ENCODE results near the gene SAFB.
A peak's percentile ranks its signal among the peaks of the same experiment; 100 is the strongest.

Gene SAFB

DNA sequence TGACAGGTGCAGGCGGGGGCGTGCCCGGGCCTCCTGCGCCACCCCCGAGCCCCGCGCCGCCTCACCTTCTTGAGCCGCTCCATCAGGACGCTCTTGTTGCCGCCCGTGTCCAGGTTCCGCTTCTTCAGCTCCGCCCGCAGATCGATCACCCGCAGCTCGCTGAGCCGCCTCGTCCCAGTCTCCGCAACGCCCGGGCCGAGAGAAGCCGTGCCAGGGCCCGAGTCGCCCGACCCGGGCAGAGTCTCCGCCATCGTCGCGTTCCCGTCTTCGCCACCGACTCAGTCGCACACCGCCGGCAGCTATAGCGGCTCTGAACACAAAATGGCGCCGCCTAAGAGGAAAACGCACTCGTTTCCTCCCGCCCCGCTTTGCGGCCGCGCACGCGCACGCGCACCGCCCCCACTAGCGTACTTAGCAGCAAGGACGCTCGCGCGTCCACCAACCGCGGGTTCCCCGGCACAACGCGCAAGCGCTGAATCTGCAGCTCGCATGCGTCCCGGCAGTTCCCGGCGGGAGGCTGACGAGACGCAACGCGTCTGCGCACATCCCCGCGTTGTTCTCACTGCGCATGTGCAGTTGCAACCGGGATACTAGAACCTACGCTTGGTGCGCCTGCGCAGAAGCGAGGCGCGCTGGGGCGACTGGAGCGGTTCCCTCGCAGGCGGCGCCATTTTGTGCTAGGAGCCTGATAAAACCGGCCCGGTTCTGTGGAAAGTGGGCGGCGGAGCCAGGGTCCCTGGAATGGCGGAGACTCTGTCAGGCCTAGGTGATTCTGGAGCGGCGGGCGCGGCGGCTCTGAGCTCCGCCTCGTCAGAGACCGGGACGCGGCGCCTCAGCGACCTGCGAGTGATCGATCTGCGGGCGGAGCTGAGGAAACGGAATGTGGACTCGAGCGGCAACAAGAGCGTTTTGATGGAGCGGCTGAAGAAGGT is at the start of gene SAFB, which contains the start of gene SAFB2:
Gene SAFB (plus strand): TSS at position 619 of the 932 bp plus-strand sequence. CDS start 123 bp downstream, at position 742.
Gene SAFB2 (minus strand): TSS at position 312 of the 932 bp plus-strand sequence. CDS start 61 bp downstream, at position 251.
- Mint-ChIP-seq H3K36me3 (ENCODE audit: low read depth) (peaks cover 82% of the 10 kb centered on the region), H3K4me1 (ENCODE audit: low read depth) (peaks cover 77% of the 10 kb centered on the region), H3K9me3 (no peaks in the 10 kb centered on the region), H3K27me3 (no peaks in the 10 kb centered on the region), H3K4me3 (peak within 1 kb of the TSS; percentile 100), H3K27ac (peak within 1 kb of the TSS; percentile 100)

DNA sequence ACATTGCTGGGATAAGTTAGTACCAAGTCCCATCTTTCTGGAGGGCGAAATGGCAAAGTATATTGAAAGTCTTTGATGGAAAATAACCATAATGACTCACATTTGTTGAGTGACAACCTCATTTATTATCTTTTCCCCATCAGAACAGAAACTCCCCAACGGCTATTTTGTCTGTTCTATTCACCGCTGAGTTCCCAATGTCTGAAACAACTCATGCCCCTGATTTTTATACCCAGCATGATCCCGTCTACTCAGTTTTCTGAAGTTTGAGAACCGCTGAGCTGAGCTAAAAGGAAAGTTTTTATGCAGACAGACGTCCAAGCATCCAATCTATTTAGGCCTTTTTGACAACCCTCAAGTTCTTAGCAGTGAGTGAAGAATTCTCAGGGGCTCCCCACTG is 47.3 kb upstream of the SAFB start:
- H3K27me3 Mint-ChIP-seq, result no peaks in the 10 kb centered on the region
- no peak overlapping the region for H3K27ac Mint-ChIP-seq
- H3K9me3 Mint-ChIP-seq, result no peaks in the 10 kb centered on the region
- H3K4me3 Mint-ChIP-seq, result no peak overlapping the region
- peaks cover 3% of the 10 kb centered on the region for H3K4me1 Mint-ChIP-seq (ENCODE audit: low read depth)
- H3K36me3 Mint-ChIP-seq (ENCODE audit: low read depth), result no peaks in the 10 kb centered on the region

DNA sequence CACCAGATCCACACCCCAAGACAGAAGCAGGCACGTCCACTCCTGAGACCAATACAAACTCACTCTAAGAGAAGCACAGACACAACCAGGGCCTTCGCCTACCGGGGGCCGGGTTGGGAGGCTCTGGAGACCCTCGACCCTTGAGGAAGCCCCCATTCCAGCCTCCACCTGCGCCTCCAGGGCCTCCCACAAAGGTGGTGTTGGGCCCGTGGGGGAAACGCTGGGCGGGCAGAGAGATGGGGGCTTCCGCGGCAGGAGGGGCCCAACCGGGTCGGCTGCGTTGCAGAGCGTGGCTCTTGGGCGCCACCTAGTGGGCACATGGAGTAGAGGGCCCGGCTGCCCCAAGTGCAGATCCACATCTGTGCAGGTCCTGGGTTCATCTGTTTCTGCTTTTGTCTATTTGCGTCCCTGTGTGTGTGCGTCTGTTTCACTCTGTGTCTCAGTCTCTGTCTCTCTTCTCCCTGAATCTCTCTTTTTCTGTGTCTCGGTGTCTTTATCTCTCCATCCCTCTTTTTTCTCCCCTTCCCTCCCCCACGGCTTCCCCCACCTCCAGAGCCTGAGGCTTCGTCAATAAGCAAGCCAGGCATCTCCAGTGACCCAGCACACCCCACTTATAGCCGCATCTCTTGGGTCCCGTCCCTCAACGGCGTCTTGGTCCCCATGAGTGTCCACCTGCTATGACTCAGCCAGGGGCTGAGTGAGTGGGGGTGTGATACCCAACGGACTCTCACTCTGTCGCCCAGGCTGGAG is 44.6 kb upstream of the SAFB start:
- H3K4me3 Mint-ChIP-seq, result no peak overlapping the region
- H3K27me3 Mint-ChIP-seq, result no peaks in the 10 kb centered on the region
- H3K4me1 Mint-ChIP-seq (ENCODE audit: low read depth), result peaks cover 3% of the 10 kb centered on the region
- no peak overlapping the region for H3K27ac Mint-ChIP-seq
- H3K9me3 Mint-ChIP-seq, result no peaks in the 10 kb centered on the region
- H3K36me3 Mint-ChIP-seq (ENCODE audit: low read depth), result no peaks in the 10 kb centered on the region

DNA sequence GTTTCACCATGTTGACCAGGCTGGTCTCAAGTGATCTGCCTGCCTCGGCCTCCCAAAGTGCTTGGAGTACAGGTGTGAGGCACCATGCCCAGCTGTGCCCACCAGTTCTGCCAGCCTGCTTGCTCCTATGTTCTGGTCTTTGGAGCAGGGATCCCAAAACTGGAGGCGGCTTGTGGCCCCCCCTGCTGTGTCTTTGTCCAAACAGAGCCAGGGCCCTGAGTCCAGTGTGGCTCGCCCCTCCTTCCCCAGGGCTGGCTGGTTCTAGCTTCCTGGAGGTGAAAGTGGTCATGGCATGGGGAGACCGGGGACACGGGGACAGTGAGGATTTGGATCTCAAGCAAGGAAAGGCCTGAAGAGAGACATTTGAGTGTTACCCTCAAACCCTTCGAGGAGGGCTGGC is 43.6 kb upstream of the SAFB start:
- Mint-ChIP-seq H3K27ac (no peak overlapping the region), H3K27me3 (no peaks in the 10 kb centered on the region), H3K36me3 (ENCODE audit: low read depth) (peaks cover under 1% of the 10 kb centered on the region), H3K9me3 (no peaks in the 10 kb centered on the region), H3K4me1 (ENCODE audit: low read depth) (peaks cover 4% of the 10 kb centered on the region), H3K4me3 (no peak overlapping the region)

DNA sequence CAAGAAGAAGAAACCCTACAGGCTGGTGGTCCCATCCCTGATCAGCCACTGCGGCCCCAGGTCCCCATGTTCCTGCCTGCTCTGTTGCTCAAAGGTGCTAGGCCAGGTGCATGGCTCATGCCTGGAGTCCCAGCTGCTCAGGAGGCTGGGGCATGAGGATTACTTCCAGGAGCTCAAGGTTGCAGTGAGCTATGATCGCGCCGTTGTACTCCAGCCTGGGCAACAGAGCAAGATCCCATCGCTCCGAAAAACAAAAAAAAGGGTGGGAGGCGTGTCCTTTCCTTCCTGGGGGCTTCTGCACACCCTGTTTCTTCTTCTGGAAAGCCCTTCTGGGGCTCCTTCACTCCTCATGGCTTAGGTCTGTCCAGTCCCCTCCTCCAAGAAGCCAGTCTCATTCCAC is 43.2 kb upstream of the SAFB start:
- H3K27me3 Mint-ChIP-seq, result no peaks in the 10 kb centered on the region
- no peak overlapping the region for H3K27ac Mint-ChIP-seq
- H3K4me1 Mint-ChIP-seq (ENCODE audit: low read depth), result peaks cover 8% of the 10 kb centered on the region
- H3K36me3 Mint-ChIP-seq (ENCODE audit: low read depth), result peaks cover 3% of the 10 kb centered on the region
- H3K9me3 Mint-ChIP-seq, result no peaks in the 10 kb centered on the region
- H3K4me3 Mint-ChIP-seq, result no peak overlapping the region

DNA sequence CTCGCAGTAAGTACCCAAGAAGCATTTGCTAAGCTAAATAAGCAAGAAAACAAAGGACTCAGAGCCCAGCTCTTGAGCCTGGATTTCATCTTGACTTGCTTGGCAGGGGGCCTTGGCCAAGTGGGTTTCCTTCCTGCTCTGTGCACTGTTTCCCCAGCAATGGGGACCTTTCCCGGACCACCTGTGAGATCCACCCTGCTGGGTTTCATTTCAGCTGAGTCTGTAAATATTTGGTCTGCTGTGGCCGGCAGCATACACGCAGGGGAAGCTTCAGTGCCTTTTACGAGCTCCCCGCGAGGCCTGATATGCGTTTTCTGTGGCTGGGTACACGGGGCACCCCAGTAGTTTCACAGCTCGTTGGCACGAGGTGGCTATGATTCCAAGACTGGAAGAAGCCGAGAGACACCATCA is 42.7 kb upstream of the SAFB start:
- no peak overlapping the region for H3K27ac Mint-ChIP-seq
- peaks cover 8% of the 10 kb centered on the region for H3K4me1 Mint-ChIP-seq (ENCODE audit: low read depth)
- H3K4me3 Mint-ChIP-seq, result no peak overlapping the region

DNA sequence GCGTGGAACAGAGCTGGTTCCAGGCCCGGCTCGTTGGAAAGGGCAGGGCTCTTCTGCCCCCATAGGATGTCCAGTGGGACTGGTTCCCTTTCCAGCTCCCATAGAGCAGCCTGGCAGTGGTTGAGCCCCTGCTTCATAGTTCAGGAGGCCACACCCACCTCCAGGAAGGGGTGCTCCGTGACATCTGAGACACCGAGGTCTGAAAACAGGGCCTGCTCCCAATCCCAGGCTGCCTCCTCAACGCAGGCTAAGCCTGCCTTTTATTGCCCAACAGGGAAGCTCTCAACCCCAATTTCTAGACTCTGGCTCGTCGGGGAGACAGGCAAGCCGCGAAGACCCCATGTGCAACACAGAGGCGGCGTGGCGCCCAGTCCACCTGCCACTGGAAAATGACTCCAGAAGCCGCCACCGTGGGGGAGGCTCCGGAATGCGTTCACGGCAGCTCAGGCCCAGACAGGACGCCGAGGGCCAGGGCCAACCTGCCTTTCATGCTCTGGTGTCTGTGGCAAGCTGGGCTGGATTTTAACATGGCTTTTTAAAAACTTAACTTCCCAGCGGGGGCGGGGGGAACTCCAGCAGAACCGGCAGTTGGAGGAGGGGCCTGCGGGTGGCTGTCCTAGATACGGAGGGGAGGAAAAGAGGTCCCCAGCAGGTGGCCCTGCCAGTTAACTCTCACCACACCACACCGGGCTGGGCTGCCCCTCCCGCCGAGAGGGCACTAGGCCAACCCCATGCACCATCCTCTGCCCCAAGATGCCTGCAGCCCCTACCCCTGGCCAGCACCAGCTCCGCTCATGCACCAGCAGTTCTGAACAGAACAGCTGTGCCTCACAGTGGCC is 37.2 kb upstream of the SAFB start:
- Mint-ChIP-seq H3K4me1 (ENCODE audit: low read depth) (peaks cover 22% of the 10 kb centered on the region), H3K27ac (peak overlapping the region; percentile 61), H3K4me3 (no peak overlapping the region), H3K27me3 (no peaks in the 10 kb centered on the region), H3K36me3 (ENCODE audit: low read depth) (peaks cover 33% of the 10 kb centered on the region), H3K9me3 (no peaks in the 10 kb centered on the region)

More for the DNA sequence above, 42.7 kb upstream of the SAFB start:
- Mint-ChIP-seq H3K36me3 (ENCODE audit: low read depth) (peaks cover 3% of the 10 kb centered on the region), H3K27me3 (no peaks in the 10 kb centered on the region), H3K9me3 (no peaks in the 10 kb centered on the region)

DNA sequence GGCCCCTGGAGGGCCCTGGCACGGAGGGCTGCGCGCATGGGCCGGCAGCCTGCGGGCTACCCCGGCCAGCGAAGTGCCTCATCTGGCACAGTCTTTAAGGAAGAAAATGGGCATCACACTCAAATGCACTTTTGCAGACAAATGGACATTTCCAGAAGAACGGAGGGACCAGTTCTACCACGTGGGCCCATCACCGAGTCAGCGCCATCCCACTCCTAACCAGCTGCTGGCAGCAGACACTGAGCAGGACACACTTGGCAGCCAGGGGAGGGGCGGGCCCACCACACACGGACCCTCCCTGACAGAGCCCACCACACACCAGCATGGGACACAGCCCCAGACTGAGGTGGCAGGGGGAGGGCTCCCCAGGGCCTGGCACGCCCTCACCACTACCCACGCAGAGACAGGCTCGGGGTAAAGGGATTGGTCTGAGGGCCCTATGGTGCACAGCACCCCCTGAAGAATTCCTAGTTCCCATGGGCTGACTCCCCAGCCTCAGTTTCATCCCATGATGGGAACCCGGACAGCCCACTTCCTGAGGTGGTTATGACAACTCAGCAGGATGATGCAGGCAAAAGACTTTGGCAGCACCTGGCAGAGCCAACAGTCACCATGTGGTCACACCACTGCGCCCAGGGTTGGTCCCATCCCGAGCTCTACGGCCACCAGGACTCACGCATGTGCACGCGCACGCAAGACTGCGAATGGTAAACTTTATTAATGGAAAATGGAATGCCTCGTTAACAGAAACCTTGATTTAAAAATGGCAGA is 36.4 kb upstream of the SAFB start:
- H3K9me3 Mint-ChIP-seq, result no peaks in the 10 kb centered on the region
- no peaks in the 10 kb centered on the region for H3K27me3 Mint-ChIP-seq
- peaks cover 22% of the 10 kb centered on the region for H3K4me1 Mint-ChIP-seq (ENCODE audit: low read depth)
- H3K27ac Mint-ChIP-seq, result peak overlapping the region; percentile 36
- peaks cover 37% of the 10 kb centered on the region for H3K36me3 Mint-ChIP-seq (ENCODE audit: low read depth)
- no peak overlapping the region for H3K4me3 Mint-ChIP-seq

DNA sequence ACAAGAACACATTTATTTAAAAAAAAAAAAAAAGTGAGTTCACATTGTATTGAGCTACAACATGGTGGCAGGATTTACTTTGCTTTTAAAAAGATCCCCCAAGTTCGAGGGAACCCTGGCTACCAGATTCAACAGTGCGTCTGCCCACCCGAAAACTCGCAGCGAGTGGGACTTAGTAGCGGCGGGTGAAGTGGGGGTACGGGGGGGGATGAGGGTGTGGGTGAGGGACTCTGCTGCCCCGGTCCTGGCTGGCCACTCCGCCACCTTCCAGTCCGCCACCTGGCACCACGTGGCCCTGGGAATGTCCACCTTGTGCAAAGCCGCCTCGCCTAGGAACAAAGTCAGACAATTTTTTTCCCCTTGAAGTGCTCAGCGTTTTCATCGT is 35.8 kb upstream of the SAFB start:
- Mint-ChIP-seq H3K4me1 (ENCODE audit: low read depth) (peaks cover 22% of the 10 kb centered on the region), H3K9me3 (no peaks in the 10 kb centered on the region), H3K27ac (no peak overlapping the region), H3K27me3 (no peaks in the 10 kb centered on the region), H3K4me3 (no peak overlapping the region), H3K36me3 (ENCODE audit: low read depth) (peaks cover 43% of the 10 kb centered on the region)

DNA sequence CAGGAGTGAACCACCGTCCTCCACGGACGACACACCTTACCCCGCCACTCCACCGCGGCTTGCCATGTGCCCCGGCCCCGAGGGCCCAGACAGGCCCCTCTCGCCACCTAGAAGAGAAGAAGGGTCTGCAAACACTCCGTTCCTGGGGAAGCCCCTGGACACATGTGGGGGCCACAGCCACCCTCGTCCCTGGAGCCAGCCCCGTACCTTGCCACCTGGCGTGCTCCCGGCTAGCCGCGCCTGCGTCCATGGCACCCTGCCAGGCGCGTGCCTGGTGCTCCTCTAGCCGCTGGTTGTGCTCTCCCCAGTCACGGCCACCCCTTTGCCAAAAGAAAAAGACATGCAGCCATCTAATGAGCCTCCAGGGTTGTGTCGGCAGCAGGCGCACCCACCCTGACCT is 35.2 kb upstream of the SAFB start:
- Mint-ChIP-seq H3K36me3 (ENCODE audit: low read depth) (peaks cover 49% of the 10 kb centered on the region), H3K27ac (no peak overlapping the region), H3K27me3 (no peaks in the 10 kb centered on the region), H3K4me1 (ENCODE audit: low read depth) (peaks cover 22% of the 10 kb centered on the region), H3K9me3 (no peaks in the 10 kb centered on the region), H3K4me3 (no peak overlapping the region)

DNA sequence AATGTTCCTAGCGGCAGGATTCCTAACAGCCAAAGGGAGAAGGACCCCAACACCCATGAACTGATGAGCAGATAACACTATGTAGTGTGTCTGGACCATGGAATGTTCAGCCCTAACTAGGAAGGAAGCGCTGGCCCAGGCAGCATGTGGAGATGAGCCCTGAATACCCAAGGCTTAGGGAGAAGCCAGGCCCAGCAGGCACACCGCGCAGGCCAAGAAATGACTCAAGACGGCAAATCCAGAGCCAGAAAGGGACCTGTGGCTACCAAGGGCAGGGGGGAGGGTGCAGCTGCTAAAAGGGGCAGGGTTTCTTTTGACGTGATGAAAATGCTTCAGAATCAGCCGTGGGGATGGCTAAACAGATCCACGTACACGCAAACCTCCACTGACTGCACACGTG is 34.4 kb upstream of the SAFB start:
- no peaks in the 10 kb centered on the region for H3K9me3 Mint-ChIP-seq
- no peak overlapping the region for H3K27ac Mint-ChIP-seq

DNA sequence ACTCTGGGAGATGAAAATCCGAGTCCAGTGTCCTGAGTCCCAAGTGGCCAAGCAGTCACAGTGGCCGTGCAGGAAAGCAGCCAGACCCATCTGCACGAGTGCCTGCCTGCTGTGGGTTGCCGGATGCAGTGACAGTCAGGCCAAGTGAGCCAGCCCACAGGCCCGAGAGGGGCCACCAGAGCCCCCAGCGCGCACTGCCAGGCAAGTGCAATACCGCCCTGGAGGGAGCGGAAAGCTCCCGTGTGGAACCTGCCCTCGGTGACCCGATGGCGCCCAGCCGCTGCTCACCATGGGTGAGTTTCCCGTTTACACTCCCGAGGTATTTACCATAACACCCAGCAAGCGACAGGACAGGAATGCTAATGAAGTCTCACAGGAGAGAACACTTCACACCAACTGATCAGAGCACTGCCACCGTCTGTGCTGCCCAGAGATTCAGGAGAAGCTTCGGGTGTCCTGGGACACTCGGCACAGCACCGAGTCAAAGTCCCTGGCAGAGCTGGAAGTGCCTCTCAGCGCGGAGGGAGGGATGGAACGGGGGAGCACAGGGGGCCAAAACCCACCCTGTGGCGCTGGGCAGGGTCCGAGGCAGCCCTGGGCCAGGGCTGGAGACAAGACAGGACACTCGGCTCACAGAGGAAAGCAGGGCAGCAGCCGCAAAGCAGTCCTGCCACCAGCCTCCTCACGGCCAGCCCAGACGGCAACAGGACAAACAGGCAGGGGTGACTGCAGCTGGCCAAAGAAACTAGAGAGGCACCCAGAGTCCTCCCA is 33.8 kb upstream of the SAFB start:
- Mint-ChIP-seq H3K27me3 (no peaks in the 10 kb centered on the region), H3K9me3 (no peaks in the 10 kb centered on the region), H3K36me3 (ENCODE audit: low read depth) (peaks cover 58% of the 10 kb centered on the region), H3K27ac (no peak overlapping the region), H3K4me3 (no peak overlapping the region), H3K4me1 (ENCODE audit: low read depth) (peaks cover 22% of the 10 kb centered on the region)

More for the DNA sequence above, 34.4 kb upstream of the SAFB start:
- no peak overlapping the region for H3K4me3 Mint-ChIP-seq
- no peaks in the 10 kb centered on the region for H3K27me3 Mint-ChIP-seq
- H3K36me3 Mint-ChIP-seq (ENCODE audit: low read depth), result peaks cover 57% of the 10 kb centered on the region
- peaks cover 22% of the 10 kb centered on the region for H3K4me1 Mint-ChIP-seq (ENCODE audit: low read depth)

DNA sequence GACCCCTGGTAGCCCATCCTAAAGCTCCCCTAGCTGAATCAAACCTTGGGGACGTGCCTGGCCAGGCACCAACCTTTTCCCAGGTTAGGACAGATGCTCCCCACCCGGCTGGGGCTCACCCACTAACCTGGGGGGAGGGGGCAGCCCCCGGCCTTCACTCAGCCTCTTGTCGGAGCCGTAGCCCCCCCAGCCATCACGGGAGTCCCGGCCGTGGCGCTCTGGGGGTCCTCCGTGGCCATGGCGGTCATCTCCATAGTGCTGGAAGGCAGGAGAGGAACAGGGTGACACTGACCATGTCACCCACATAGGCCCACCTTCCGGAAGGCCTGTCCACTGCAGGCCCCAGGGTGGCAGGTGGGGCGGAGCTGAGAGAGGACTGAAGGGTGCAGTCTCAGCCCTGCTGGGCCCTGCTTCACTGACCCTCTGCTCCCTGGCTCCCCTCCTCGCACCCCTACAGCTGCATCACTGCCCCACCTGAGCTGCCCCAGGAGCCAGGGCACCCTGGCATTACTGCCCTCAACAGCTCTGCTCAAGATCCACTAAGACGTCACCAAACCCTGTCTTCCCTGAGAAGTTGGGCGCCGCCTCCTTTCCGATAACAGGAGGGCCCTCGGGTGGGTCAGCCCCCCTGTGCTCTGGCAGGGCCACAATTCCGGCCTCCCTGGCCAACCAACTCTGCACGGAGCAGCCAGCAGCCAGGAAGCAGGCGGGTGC is 32.6 kb upstream of the SAFB start:
- H3K4me1 Mint-ChIP-seq (ENCODE audit: low read depth), result peaks cover 17% of the 10 kb centered on the region
- peaks cover 64% of the 10 kb centered on the region for H3K36me3 Mint-ChIP-seq (ENCODE audit: low read depth)
- no peak overlapping the region for H3K4me3 Mint-ChIP-seq
- H3K9me3 Mint-ChIP-seq, result no peaks in the 10 kb centered on the region
- H3K27ac Mint-ChIP-seq, result no peak overlapping the region
- H3K27me3 Mint-ChIP-seq, result no peaks in the 10 kb centered on the region

Measured in stimulated activated naive CD8-positive, alpha-beta T cell treated with anti-CD3 and anti-CD28 coated beads, Interleukin-15, Interleukin-2, amounts not matched to agents 100 ng/mL and 50 ng/mL, for 24 hours (primary cell).